HTERT RPE-1 (cell line): ENCODE data around the gene GBP4.

ENCODE experiments used
- in situ Hi-C: fragments of 300-500 bp; cut with MboI; formaldehyde crosslinking; loops from 4 replicates; pipeline ENCODE4 v1.14.3; 2020; ENCODE audit warnings: low sequenced_read_pairs

Gene GBP4

DNA sequence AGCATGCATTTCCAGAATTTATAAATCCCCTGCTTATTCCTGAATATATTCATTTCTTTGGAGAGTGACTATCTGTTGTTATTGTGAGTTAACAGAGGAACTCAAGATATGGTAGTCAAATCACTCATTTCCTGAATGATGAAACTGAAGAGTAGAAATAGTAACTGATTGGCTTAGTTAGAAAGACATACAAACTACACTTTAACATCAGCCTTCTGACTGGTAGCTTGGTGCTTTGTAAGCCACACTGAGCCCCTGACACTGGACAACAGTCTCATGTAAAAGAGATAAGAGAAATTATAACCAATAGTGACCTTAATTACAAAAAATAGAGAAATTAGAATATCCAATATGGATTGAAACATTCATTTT, 27.7 kb downstream of the GBP4 start:
- in situ Hi-C loops, result no loop called here

DNA sequence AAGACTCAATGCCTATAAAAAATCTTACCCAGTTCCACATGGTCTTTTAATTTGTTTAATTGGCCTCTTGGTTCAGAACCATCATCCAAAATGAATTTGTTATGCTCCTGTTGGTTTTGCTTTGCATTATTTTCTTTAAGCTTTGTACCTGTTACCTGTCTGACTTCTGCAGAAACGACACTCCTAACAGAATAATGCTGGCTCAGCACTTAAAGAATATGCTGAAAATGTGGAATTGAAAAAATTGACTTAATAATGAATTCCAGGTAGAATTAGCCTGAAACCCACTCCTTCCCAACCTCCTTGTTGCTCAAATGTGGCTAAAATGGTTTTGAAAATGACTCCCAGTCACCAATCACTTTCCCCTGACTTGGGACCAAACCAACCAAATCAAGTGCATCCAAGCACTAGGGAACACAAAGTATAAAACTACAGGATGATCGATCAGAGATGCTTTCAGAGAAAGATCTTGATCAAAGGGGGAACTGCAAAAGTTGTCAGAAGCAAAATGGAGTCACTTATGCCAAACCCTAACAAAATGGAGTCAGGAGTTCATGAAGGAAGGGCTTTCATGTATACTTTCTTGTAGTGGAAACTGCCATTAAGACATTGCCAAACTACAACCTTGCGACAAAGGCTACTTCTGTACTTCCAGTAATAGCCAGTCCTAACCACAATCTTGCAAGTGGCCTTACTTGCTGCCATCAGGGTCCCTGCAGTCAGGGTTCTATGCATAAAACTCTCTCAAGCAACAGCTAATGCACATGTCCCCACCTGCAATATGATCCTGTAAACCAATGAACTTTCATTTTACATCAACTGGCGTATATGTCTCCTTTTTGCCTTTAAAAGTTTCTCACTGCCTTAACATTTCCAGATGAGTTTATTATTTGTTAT, 28.3 kb downstream of the GBP4 start:
- in situ Hi-C loops, result no loop called here

DNA sequence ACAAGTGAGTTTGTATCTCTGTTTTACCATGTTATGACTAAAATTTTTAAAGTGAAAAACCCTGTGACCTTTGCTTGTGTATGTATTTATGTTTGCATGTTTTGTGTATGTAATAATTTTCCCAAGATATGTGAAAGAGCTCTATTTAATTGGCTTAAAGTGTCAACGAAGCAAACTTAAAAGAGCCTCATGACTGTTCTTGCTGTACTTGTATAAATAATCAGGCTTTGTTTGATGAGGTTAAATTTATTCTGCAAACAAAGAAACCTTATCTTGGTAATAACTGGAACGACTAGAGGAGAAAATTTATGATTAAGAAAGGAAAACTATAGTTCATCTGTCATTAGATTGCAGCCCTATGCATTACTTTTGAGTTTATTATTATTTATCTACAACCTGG, 29.6 kb downstream of the GBP4 start:
- in situ Hi-C loops, result no loop called here

DNA sequence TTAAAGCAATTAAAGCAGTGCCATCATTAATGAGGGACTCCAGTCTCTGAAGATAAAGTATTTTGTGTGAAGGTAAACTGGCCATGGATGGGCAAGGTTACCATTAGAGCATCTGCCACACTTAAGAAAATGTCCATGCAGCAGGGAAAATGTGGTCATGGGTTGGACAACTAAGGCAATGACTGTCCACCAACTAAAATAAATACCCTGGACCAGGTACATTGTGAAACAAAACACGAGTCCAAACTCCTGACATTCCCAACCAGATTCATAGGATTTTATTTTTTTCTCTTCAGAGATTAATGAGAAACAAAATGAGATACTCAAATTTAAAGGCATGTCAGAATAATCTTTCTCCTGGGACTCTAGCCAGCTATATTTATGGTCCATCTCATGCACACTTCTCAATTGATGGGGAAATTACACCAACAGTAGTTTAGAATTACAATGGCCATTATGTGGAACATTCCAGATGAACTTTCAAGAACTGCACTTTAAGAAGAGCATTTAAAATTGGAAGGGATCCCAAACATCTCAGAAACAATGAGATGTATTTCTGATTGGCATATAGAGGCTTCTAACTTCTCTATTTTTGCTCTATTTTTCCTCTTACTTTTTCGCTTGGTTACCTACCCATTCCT, 31.0 kb downstream of the GBP4 start:
- in situ Hi-C loops, result no loop called here

DNA sequence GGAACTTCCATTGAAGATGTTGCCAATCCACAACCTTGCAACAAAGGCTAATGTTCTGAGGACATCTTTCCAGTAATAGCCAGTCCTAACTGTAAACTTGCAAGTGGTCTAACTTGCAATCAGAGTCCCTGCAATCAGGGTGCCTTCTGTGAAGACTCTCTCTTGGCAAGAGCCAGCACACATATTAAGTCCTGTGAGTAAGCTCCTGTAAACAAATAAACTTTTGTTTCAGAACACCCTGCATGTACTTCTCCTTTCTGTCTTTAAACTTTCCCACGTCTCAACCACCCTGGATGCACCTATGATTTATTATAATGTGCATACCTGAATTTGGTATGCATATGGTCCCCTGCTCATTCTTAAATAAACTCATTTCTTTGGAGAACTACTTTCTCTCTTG, 32.0 kb downstream of the GBP4 start:
- in situ Hi-C loops, result no loop called here

DNA sequence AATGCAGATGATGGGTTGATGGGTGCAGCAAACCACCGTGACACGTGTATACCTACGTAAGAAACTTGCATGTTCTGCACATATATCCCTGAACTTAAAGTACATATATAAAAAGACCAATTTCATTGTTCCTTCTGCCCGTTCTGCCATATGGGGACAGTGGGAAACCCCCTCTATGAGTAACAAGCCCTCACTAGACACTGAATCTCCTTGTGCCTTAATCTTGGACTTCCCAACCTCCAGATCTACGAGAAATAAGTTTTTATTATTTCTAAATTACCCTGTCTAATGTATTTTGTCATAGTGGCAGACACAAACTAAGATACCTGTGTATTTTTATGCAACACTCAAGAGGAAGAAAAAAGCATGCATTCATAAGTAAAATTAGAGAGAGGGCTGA, 32.9 kb downstream of the GBP4 start:
- in situ Hi-C loops, result no loop called here

DNA sequence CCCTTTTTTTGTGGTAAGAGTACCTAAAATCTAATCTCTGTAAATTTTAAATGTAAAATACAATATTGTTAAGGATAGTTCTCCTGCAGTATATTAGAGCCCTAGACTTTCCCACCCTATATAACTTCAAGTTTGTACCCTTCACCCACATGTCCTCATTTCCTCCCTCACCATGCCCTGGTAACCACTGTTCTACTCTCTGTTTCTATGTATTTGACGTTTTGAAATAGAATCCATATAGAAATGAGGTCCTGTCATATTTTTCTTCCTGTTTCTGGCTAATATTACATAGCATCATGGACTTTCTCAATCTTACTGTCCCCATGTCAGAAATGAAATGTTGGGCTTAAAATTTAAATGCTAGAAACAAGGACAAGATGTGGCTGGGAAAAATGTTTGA, 47.7 kb downstream of the GBP4 start:
- in situ Hi-C loops, result no loop called here

DNA sequence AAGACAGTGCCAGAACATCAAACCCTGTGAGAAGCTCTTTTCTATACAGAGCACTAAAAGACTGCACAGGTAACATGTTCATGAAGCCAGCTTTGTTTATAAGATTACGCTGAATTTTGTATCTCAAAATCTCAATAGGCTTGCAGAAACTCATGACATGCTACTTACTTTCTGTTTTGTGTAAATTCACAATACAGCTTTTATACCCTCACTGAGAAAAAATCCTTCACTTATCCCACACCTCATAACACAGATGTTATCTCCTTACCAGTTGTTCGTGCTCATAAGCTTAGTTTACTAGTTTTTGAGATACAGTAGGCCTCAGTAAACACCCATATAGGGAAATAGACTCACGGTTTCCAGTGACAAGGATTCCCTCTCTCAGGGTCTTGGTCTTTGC, 48.8 kb downstream of the GBP4 start:
- in situ Hi-C loops, result no loop called here

DNA sequence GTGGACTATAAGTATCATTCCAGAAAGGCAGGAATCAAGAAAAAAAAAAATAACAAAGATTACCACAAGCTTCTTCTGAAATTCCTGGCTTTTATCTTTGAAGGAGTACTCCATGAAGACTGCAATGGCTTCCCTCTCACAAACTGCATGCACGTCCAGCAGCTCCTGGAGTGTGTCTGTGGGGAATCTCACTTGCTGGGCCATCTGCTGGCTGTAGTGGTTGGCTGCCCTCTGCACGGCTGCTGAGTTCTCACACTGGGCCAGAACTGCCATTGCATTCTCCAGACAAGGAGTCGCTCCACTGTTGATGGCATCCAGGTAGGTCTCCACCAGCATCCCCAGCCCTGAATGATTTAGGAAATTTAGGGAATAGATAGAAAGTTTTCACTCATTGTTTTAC, 49.5 kb downstream of the GBP4 start:
- in situ Hi-C loops, result no loop called here

DNA sequence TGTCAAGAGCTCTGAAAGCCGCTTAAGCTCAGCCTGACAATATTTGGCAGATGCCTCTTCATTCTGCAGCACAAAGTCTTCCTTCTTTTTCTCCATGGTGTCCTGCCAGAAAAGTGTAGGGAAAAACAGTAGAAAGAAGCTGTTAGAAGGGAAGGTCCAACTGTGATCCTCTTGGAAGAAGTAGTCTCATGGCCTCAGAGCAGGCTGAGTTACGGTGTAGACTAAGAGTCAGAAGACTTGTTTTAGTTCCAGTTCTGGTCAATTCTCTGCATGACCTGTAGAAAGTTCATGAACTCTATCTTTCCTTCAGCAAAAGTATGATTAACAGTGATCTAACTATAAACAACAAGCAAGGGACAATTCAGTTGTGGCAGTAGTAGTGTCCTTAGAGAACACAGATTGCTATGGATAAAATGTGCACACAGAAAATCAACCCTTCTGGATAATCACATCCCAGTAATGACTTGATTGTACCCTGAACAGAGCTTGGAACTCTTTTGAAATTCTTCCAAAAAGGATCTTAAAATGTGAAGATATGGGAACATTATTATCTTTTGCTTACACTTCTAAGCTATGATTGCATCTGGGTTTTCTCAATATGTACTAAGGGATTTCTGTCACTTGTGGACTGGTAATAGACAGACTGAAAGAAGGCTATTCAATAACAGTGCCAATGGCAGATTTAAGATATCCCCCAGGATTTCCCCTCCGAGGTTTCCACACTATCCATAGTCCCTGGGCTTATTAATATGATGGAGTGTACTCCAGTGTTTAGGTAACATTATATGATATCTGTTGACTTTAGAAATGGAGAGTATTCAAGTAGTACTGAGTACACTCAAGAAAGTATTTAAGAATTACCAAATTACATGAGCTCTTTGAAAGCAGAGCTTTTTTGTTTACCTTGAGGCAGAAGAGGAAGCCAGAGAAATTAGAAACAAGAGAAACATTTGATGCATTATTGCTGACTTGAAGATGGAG, 50.8 kb downstream of the GBP4 start:
- in situ Hi-C loops, result no loop called here

DNA sequence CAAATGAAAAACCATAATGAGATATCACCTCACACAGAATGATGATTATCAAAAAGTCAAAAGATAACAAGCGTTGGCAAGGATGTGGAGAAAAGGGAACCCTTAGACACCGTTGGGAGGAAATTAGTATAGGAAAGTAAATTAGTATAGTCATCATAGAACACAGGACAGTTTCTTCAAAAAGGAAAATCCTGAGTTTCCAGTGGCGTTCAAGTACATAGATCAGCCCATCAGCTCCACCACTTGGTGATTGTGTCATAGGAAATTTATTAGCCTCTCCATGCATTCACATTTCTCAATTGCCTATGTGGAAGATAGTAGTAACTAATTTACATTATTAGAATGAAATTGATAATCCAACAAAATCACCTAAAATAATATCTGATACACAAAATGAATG, 52.0 kb downstream of the GBP4 start:
- in situ Hi-C loops, result no loop called here

DNA sequence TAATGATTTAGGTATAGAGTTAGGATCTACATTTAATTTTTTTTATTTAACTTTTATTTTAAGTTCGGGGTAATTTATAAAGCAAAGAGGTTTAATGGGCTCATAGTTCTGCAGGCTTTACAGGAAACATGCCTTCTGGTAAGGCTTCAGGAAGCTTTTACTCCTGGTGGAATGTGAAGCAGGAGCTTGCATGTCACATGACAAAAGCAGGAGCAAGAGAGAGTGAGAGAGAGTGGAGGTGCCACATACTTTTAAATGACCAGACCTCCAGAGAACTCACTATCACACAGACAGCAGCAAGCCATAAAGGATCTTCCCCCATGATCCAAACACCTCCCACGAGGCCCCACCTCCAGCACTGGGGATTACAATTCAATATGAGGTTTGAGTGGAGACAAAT, 55.3 kb downstream of the GBP4 start:
- in situ Hi-C loops, result no loop called here

DNA sequence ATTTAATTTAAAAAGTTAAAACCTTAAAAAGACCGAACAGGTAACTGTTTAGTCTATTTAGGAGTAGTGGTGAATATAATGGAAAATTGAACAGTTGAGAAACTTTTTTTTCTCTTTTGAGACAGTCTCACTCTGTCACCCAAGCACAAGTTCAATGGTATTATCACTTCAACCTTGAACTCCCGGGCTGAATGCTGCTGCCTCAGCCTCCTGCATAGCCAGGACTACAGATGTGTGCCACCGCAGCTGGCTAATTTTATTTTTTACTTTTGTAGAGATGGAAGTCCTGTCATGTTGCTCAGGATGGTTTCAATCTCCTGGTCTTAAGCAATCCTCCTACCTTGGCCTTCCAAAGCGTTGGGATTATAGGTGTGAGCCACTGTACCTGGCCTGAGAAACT, 56.6 kb downstream of the GBP4 start:
- in situ Hi-C loops, result no loop called here

DNA sequence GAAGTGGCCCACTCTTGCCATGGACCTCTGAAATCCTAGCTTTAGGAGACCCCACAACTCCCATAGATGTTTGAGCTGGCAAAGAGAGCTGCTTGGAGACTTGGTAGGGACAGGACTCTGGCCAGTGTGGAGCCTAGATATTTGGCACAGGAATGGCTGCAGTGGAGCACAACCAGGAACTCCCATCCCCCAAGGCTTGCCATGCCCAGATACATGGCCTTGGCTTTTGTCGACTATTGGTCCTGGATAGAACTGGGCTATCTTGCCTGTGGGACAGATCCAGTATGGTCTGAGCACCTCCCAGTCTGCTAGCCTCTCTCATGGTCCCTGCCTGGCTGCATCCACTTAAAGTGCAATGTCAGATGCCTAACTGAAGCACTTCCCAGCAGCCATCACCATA, 65.0 kb downstream of the GBP4 start:
- in situ Hi-C loops, result no loop called here
